Stomach (tissue), 9 donors: ENCODE data around the gene CAMSAP1. TPM values are rescaled to one million over a fixed set of nuclear protein-coding genes. Genes with fewer than 3 reads are reported as not detected.

Experiments used
- DNase-seq, 2 donors: peaks; one replicate each; pipeline versions ENCODE4 v3.0.0 to v3.0.0-alpha.2; 2013 to 2019
- H3K27ac ChIP-seq, 5 donors: fragments of 200-600 bp in 4 of 5; sonication (generic) in 4 of 5; one replicate each; pipeline ENCODE4 v1.5.1; 2013 to 2019; ENCODE audit warnings: mild to moderate bottlenecking in 1 of 5, moderate library complexity in 1 of 5
- H3K27me3 ChIP-seq, 3 donors: fragments of 200-600 bp; sonication (generic); one replicate each; pipeline ENCODE4 v1.5.1; 2017 to 2019; ENCODE audit warnings: mixed run types in 1 of 3
- H3K36me3 ChIP-seq, 4 donors: fragments of 200-600 bp; sonication (generic); 1 replicate in 3 of 4; 2 replicates in 1 of 4; pipeline ENCODE4 v1.5.1; 2016 to 2019
- H3K4me1 ChIP-seq, 4 donors: fragments of 200-600 bp; sonication (generic); one replicate each; pipeline ENCODE4 v1.5.1; 2016 to 2019
- H3K4me3 ChIP-seq, 4 donors: fragments of 200-600 bp; sonication (generic) in 3 of 4; one replicate each; pipeline ENCODE4 v1.5.1; 2016 to 2019; ENCODE audit warnings: mild to moderate bottlenecking in 1 of 4
- H3K9me3 ChIP-seq, 4 donors: fragments of 200-600 bp; sonication (generic); one replicate each; pipeline ENCODE4 v1.5.1; 2016 to 2019
- EP300 ChIP-seq: sonication (generic); formaldehyde crosslinking; IDR thresholded peaks from one replicate; pipeline ENCODE4 v1.6.1; 2017; ENCODE audit warnings: antibody characterized with exemption
- POLR2A ChIP-seq, 4 donors: fragments of 450-650 bp; IDR thresholded peaks; one replicate each; pipeline ENCODE4 v1.6.1; 2016; ENCODE audit warnings: antibody characterized with exemption in 4 of 4, control low read depth in 2 of 4, mild to moderate bottlenecking in 1 of 4, moderate library complexity in 1 of 4
- POLR2AphosphoS5 ChIP-seq, 3 donors: sonication (generic); formaldehyde crosslinking; IDR thresholded peaks; one replicate each; pipeline ENCODE4 v1.6.1; 2016; ENCODE audit warnings: antibody characterized with exemption in 3 of 3
- WGBS, 5 donors: extraction: QIAGEN DNeasy Blood & Tissue Kit in 3 of 5; methylation state at CpG; one replicate each; pipeline versions ENCODE4 v1.1.5 to v1.1.7; 2013 to 2018; 5-methylcytosine and 5-hydroxymethylcytosine counted together
- intact Hi-C: fragments of 100-400 bp; cut with DNase I; formaldehyde crosslinking; loops from one replicate; pipeline ENCODE4 v1.15.1; 2023; ENCODE audit warnings: low total_unique reads
- polyA plus RNA-seq, 3 donors: library from polyadenylated mRNA; stranded (reverse); fragments of 200-250 nt; gene quantifications; one replicate each; pipeline ENCODE4 v1.2.3, GENCODE V29; 2013
- total RNA-seq, 5 donors: library from RNA; depleted of rRNA; stranded (reverse); fragments of >200 nt; gene quantifications; one replicate each; pipeline versions ENCODE4 v1.1.0 to v1.2.3, GENCODE V29; 2014 to 2016
- TF ChIP-seq, protein P1 (sequence below), 7 experiments: fragments of 450-650 bp in 4 of 7; fragments of 200-600 bp in 3 of 7; sonication (generic) in 3 of 7; IDR thresholded peaks; one replicate each; pipeline ENCODE4 v1.5.1; 2016 to 2019; ENCODE audit warnings: antibody characterized with exemption in 7 of 7, control low read depth in 2 of 7, mild to moderate bottlenecking in 1 of 7
- donor health status: healthy with polysubstance abuse.
- donor health status: Bipolar disorder and iron deficiency.
- donor health status: healthy.

CAMSAP1 gene
- total and polyA plus RNA-seq, 8 donors = 2.4 to 238 (median 12.7) TPM

DNA sequence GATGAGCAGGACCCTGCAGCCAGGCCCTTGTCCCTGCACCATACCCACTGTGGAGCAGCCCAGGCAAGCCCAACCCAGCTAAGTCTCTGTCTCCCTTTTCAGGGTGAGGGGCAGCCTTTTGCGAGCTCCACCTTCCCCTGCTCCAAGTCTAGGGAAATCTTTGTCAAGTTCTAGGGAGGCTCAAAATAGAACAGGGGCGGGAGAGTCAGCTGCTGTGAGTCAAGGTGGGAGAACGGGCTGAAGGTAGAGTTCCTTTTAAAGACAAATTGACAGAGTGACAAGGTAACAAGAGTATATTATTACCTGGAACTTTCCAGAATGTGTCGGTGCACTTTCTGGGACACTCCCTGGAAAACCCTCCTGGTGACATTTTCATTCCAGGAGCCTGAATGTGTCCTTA lies 140.6 kb downstream of the CAMSAP1 start:
- H3K9me3 ChIP-seq = peaks cover 6 to 31% (median 22%) of the 10 kb centered on the region in 4 donors
- no peak overlapping the region for H3K4me3 ChIP-seq
- intact Hi-C loops = no loop called here
- WGBS, 5 donors = 90 to 100% (median 93%) methylated on average over 2 to 4 of the region's 4 CpGs
- peaks cover 0 to 28% (median 0%) of the 10 kb centered on the region in 3 donors for H3K27me3 ChIP-seq
- no peak for DNase-seq
- H3K27ac ChIP-seq = no peak overlapping the region
- H3K36me3 ChIP-seq = no peaks in the 10 kb centered on the region
- H3K4me1 ChIP-seq = no peaks in the 10 kb centered on the region
- TF ChIP-seq, protein P1, sequence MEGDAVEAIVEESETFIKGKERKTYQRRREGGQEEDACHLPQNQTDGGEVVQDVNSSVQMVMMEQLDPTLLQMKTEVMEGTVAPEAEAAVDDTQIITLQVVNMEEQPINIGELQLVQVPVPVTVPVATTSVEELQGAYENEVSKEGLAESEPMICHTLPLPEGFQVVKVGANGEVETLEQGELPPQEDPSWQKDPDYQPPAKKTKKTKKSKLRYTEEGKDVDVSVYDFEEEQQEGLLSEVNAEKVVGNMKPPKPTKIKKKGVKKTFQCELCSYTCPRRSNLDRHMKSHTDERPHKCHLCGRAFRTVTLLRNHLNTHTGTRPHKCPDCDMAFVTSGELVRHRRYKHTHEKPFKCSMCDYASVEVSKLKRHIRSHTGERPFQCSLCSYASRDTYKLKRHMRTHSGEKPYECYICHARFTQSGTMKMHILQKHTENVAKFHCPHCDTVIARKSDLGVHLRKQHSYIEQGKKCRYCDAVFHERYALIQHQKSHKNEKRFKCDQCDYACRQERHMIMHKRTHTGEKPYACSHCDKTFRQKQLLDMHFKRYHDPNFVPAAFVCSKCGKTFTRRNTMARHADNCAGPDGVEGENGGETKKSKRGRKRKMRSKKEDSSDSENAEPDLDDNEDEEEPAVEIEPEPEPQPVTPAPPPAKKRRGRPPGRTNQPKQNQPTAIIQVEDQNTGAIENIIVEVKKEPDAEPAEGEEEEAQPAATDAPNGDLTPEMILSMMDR (IDR thresholded peaks at IDR 0.05) = no peak
- TF ChIP-seq EP300 = no peak
- TF ChIP-seq POLR2A (IDR thresholded peaks at IDR 0.05) = no peak
- TF ChIP-seq POLR2AphosphoS5 (IDR thresholded peaks at IDR 0.05) = no peak

DNA sequence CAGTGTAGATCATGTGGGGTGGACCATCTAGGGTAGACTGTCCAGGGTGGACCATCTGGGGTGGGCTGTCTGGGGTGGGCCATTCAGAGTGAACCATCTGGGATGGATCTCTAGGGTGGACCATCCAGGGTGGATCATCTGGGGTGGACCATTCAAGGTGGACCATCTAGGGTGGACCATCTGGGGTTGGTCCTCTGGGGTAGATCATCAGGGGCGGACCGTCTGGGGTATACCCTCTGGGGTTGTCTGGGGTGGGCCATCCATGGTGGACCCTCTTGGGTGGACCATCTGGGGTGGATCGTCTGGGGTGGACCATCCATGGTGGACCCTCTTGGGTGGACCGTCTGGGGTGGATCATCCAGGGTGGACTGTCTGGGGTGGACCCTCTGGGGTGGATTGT lies 141.1 kb downstream of the CAMSAP1 start:
- 89 to 100% (median 95%) methylated on average over 4 of the region's 4 CpGs for WGBS, 5 donors
- intact Hi-C loops = no loop called here
- no peaks in the 10 kb centered on the region for H3K4me1 ChIP-seq
- peaks cover 6 to 31% (median 22%) of the 10 kb centered on the region in 4 donors for H3K9me3 ChIP-seq
- no peak overlapping the region for H3K27ac ChIP-seq
- no peak for DNase-seq
- H3K36me3 ChIP-seq = no peaks in the 10 kb centered on the region
- H3K27me3 ChIP-seq = peaks cover 0 to 28% (median 0%) of the 10 kb centered on the region in 3 donors
- H3K4me3 ChIP-seq = no peak overlapping the region
- no peak for TF ChIP-seq POLR2AphosphoS5 (IDR thresholded peaks at IDR 0.05)
- no peak for TF ChIP-seq POLR2A (IDR thresholded peaks at IDR 0.05)
- TF ChIP-seq, protein P1 (IDR thresholded peaks at IDR 0.05) = no peak
- no peak for TF ChIP-seq EP300

- Histone ChIP-seq H3K9me3 (peaks cover 6 to 31% (median 22%) of the 10 kb centered on the region in 4 donors), H3K27ac (no peak overlapping the region), H3K4me3 (no peak overlapping the region), H3K27me3 (peaks cover 0 to 25% (median 0%) of the 10 kb centered on the region in 3 donors), H3K36me3 (no peaks in the 10 kb centered on the region), H3K4me1 (no peaks in the 10 kb centered on the region)
- TF ChIP-seq POLR2A (IDR thresholded peaks at IDR 0.05) (no peak), EP300 (no peak), POLR2AphosphoS5 (IDR thresholded peaks at IDR 0.05) (no peak)
- TF ChIP-seq, protein P1 (IDR thresholded peaks at IDR 0.05) = no peak
- intact Hi-C loops = no loop called here
- 91 to 96% (median 95%) methylated on average over 9 to 13 of the region's 13 CpGs for WGBS, 5 donors
- no peak for DNase-seq
Measured at GRCh38 chr9:135765416-135765815, 141.9 kb downstream of the CAMSAP1 start.

DNA sequence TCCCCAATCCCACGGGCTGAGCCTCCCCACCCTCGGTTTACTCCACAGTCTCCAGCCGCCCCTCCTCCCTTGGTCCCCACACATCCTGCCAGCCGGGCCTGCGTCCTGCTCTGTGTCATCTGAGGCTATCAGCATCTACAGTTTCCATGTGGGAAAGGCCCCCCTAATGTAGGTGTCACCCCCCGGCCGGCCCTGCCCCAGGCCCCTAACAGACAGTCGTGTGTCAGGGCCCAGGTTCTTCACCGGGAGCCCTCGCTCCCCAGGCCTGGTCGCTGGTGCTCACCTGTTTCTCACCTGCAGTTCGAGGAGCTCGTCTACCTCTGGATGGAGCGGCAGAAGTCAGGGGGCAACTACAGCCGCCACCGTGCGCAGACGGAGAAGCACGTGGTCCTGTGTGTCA lies 142.6 kb downstream of the CAMSAP1 start:
- TF ChIP-seq POLR2AphosphoS5 (IDR thresholded peaks at IDR 0.05) (no peak), POLR2A (IDR thresholded peaks at IDR 0.05) (no peak), EP300 (no peak)
- TF ChIP-seq, protein P1 (IDR thresholded peaks at IDR 0.05) = no peak
- H3K27ac ChIP-seq = no peak overlapping the region
- WGBS, 5 donors = 87 to 94% (median 89%) methylated on average over 15 to 19 of the region's 19 CpGs
- no peak overlapping the region for H3K4me3 ChIP-seq
- intact Hi-C loops = no loop called here
- peaks cover 6 to 31% (median 22%) of the 10 kb centered on the region in 4 donors for H3K9me3 ChIP-seq
- H3K4me1 ChIP-seq = no peaks in the 10 kb centered on the region
- H3K36me3 ChIP-seq = no peaks in the 10 kb centered on the region
- DNase-seq = no peak
- H3K27me3 ChIP-seq = peaks cover 0 to 26% (median 0%) of the 10 kb centered on the region in 3 donors
